GM19455 (cell line): Measurements from ENCODE around the gene LPP.

Experiments
- ATAC-seq: cut with Tn5 transposase; IDR thresholded peaks from one replicate; pipeline ENCODE4 v1.9.1; 2021; ENCODE audit not compliant: unreplicated experiment

Gene LPP

DNA sequence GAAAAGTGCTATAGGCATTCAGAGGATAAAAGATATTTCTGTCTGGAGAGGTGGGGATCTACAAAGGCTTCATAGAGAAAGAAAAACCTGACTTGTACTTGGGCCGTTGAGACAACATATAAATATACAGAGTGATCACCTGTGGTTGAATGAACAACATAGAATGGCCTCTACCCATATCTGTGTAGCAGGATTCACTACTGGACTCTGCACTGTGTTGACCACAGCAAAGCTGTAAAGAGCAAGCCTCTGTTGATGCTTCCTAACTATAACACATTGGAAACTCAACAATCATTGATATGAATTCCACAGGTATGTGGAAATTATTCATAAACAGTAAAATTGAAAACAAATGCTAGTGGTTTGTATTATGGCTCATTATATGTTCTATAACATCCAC lies 19.1 kb upstream of the LPP start:
- ATAC-seq, result no peak

GRCh38 chr3:188135271-188135670 lies 18.7 kb upstream of the LPP start:
- no peak for ATAC-seq

DNA sequence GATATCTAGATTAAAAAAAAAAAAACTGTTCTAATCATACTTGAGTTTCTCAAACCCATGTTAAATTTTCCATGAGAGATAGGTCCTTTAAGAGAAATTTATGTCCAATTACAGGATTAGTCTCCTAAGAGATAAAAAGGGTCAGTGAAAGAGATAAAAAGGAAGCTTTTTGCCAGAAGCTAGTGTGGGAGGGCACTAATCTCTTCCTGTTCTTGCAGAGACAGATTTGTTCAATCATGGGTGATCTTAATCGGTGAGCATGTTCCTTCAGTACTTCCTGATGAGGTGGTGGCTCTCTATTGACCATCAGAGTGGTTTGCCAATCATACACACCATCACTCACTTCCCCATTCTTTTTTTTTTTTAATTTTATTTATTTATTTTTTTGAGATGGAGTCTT lies 16.9 kb upstream of the LPP start:
- ATAC-seq, result no peak

DNA sequence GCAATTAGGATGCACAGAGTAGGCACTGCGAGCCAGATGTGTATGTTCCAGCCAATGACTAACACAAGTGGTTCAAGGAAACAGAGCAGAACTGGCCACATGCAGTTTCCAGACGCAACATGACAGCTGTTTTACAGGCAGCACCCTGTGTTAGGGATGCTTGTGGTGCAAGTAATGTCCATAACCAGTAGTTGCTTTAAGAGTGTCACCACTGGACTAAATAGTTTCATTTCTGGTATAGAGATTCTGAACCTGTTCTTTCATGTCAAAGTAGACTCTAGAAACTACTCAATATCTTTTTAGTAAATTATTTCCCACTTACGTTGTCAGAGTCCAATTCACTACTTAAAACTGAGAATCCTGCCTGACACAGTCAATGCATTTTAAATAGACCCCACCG lies 14.5 kb upstream of the LPP start:
- no peak for ATAC-seq

GRCh38 chr3:188146219-188146618 lies 7.7 kb upstream of the LPP start:
- no peak for ATAC-seq

GRCh38 chr3:188147782-188148181 lies 6.2 kb upstream of the LPP start:
- no peak for ATAC-seq

GRCh38 chr3:188148318-188148717 lies 5.6 kb upstream of the LPP start:
- ATAC-seq, result no peak

DNA sequence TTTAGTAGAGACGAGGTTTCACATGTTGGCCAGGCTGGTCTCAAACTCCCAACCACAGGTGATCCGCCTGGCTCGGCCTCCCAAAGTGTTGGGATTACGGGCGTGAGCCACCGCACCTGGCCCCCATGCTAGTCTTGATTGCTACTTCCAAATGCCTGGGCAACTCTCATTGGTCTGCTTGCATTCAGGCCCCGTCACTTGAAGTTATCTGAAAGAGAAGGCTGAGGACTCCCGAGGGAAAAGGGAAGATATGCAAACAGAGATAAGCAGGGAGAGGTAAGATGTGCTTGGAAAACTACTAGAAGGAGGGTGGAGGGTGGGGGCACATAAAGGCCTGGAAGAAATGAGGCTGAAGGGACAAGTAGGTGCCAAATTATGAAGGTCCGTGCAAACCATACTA lies 4.4 kb upstream of the LPP start:
- no peak for ATAC-seq

DNA sequence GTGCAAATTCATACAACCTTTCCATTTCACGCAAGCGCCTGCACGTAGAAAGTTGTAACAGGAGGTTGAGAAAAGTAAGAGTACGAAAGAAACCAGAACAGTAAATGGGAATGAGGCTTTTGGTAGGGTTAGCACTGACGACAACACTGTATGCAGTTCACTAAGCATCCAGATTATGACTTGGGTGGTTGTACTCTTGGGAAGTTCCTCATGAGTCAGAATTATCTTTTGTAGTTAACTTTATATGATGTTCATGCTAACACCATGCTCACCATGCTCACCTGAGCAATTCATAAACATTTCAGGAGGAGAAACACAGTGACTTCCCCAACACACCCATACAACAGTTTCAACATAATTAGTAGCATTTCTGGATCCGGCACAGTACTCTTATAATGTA lies 3.0 kb upstream of the LPP start:
- ATAC-seq, result no peak

GRCh38 chr3:188151438-188151837 lies 2.5 kb upstream of the LPP start:
- ATAC-seq, result no peak

- ATAC-seq, result no peak
These were observed 1.1 kb upstream of the LPP start for GRCh38 chr3:188152660-188153436.

GRCh38 chr3:188153437-188154013 lies 432 bp upstream of the LPP start:
- peak; percentile 30 for ATAC-seq

GRCh38 chr3:188154809-188155574 lies 1.0 kb downstream of the LPP start:
- ATAC-seq, result no peak

- ATAC-seq, result no peak
These were observed 2.1 kb downstream of the LPP start for GRCh38 chr3:188156056-188156455.

DNA sequence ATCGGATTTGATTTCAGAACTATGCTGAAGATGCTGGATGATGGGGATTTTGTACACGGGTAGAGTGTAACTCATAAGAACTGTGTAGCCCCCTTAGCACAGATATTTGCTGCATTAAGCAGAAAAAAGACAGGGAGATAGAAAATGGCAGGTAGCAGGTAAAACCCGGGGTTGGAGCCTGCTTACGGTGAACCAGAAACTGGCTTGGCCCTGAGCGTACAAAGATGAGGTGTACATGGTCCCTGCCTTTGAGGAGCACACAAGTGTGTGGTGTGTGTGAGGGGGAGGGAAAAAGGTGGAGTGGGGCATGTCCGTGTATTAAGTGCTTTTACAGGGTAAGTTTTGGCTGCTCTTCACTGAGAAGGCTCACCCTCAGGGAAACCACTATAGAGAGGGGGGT lies 3.5 kb downstream of the LPP start:
- no peak for ATAC-seq

DNA sequence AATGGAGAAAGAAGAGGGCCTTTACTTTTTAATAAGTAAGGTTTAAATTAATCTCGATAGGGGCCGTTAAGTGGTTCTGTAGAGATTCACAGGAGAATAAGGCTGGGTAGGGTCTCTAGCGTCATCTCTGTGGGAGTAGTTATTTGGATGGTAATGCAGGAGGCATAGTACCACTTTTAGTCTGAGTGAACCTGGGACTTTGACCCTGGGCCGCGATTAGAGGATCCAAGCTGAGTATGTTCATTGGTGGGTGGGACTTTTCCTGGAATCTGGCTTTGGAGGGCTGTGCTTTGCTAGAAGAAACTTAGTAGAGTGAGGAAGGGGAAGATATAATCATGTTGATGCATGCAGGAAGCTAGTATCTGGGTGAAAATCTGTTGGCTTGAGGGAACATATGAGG lies 4.0 kb downstream of the LPP start:
- no peak for ATAC-seq

- ATAC-seq, result no peak
These were observed 4.9 kb downstream of the LPP start for GRCh38 chr3:188158731-188159310.

- no peak for ATAC-seq
These were observed 6.8 kb downstream of the LPP start for GRCh38 chr3:188160751-188161150.

DNA sequence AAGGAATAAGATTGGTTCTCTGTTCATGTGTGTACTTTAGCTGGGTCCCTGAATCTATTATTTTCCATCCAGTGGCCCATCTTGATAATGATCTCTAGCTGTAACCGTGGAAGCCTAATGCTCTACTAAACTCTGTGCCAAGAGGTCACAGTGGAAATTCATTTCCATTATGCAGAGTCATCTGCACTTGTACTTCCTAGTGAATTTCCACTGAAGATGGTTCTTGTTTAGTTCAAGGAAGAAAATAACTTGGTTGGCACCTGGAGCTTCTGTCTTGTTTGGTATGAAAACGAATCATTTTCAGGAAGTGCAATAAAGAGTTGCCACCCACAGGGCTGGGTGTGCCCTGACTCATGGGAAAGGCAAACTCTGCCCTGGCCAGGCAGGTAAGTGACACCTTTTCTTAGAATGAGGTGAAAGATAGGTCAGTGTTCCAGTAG lies 10.3 kb downstream of the LPP start:
- ATAC-seq, result no peak

- ATAC-seq, result no peak
These were observed 11.6 kb downstream of the LPP start for GRCh38 chr3:188165596-188165995.

DNA sequence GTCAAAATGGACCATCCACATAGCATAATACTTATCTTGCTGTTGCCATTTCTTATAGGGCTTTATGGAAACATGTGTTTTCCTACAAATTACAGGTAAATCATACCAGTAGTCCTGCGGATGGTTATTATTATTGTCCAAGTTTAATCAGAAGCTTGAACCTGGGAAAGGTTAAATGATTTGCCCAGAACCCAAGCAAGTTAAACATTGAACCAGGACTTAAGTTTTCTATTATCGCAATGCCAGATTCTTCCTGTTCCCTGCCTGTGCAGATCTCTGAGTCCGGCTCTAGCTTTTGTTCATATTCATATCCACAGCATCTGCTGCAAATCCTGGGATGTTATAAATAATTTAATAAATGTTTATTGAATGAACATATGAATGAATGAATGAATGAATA lies 12.5 kb downstream of the LPP start:
- no peak for ATAC-seq

DNA sequence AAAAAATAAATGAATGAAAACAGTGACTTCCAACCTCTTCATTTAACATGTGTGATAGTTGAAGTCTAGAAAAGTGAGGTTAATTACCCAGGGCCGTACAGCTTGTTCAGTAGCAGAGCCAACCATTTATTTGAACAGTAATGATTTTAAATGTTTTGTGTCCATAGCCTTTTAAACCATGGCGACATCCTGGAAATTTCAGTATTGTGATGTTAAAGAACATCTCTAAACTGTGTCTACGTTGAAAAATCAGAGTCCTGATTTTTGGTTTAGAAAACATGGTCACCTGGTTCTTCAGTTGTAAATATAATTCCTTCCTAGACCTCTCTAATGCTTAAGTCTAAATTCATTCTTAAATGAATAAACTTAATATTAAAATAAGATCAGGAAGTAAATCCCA lies 14.2 kb downstream of the LPP start:
- no peak for ATAC-seq
